SW 1271 (cell line): ENCODE results near the gene A1BG.

Source experiments
- DNase-seq, 2 experiments: peaks; one replicate each; lab custom pipeline; 2025; lab: John Stamatoyannopoulos, UW

A1BG gene

DNA sequence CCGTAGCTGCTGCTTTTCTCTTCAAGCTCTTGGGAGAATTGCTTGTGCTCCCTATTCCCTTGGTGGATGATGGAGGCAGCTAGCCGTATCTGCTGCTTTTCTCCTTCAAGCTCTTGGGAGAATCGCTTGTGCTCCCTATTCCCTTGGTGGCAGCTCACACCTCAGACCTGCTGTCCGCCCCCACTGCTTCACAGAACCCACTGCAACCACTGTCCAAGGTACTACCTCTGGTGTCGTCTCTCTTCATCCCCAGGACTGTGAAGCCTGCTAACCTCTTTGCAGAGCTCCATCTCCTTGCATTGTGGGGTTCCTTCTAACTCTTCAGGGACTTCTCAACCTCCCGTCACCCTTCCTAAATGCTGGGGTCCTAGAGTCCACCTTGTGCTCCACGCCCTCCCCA lies 52.7 kb downstream of the A1BG start:
- DNase-seq = no peak

DNA sequence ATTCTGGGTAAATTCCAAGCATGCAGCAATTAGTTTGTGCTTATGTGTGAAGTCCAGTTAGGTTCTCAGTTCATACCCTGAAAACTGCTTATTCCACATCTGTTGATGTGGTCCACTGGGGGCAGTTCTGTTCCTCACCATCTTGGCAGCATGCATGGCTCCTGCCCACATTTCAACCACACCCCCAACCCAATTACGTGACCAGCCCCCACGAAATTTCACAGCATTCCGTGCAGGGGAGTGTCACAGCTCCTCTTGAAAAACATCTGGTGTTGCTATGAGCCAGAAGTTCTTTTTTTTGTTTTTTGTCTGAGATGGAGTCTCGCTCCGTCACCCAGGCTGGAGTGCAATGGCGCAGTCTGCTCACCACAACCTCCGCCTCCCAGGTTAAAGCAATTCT lies 57.2 kb downstream of the A1BG start:
- no peak for DNase-seq
